IPS-18a (cell line): ENCODE results near the gene SIX2.

Experiments
- H3K27ac ChIP-seq: one replicate; pipeline ENCODE4 v1.5.1; 2013; ENCODE audit warnings: low read length
- H3K27me3 ChIP-seq: one replicate; pipeline ENCODE4 v1.6.1; 2013; ENCODE audit warnings: mild to moderate bottlenecking, low read length; ENCODE audit not compliant: control insufficient read depth, insufficient read depth
- H3K36me3 ChIP-seq: one replicate; pipeline ENCODE4 v1.6.1; 2013; ENCODE audit warnings: low read depth, low read length; ENCODE audit not compliant: control insufficient read depth
- H3K4me1 ChIP-seq: one replicate; pipeline ENCODE4 v1.6.1; 2013; ENCODE audit warnings: low read depth, low read length; ENCODE audit not compliant: control insufficient read depth
- H3K4me3 ChIP-seq: one replicate; pipeline ENCODE4 v1.5.1; 2013; ENCODE audit warnings: low read length
- H3K9ac ChIP-seq: one replicate; pipeline ENCODE4 v1.6.1; 2013; ENCODE audit warnings: mild to moderate bottlenecking, low read length, moderate library complexity
- H3K9me3 ChIP-seq: one replicate; pipeline ENCODE4 v1.6.1; 2013; ENCODE audit warnings: low read depth, low read length; ENCODE audit not compliant: control insufficient read depth

The SIX2 gene

GRCh38 chr2:45009303-45009927 lies at the start of gene SIX2:
Gene SIX2, minus strand, starts transcription at chr2:45009452. Its CDS starts 342 bp downstream, at chr2:45009110.
- Histone ChIP-seq H3K4me3 (peak within 1 kb of the TSS; percentile 68), H3K27ac (no peak within 1 kb of the TSS), H3K36me3 (no peaks in the 10 kb centered on the region), H3K9me3 (no peaks in the 10 kb centered on the region), H3K4me1 (peaks cover 16% of the 10 kb centered on the region), H3K9ac (no peak within 1 kb of the TSS), H3K27me3 (peaks cover 98% of the 10 kb centered on the region)

GRCh38 chr2:45055162-45055605 lies 45.9 kb upstream of the SIX2 start:
- H3K9ac ChIP-seq: no peak overlapping the region
- H3K27me3 ChIP-seq: no peaks in the 10 kb centered on the region
- no peaks in the 10 kb centered on the region for H3K36me3 ChIP-seq
- no peak overlapping the region for H3K4me3 ChIP-seq
- H3K9me3 ChIP-seq: no peaks in the 10 kb centered on the region
- H3K4me1 ChIP-seq: no peaks in the 10 kb centered on the region
- H3K27ac ChIP-seq: no peak overlapping the region

GRCh38 chr2:45053966-45054365 lies 44.7 kb upstream of the SIX2 start:
- no peak overlapping the region for H3K4me3 ChIP-seq
- no peaks in the 10 kb centered on the region for H3K4me1 ChIP-seq
- no peaks in the 10 kb centered on the region for H3K9me3 ChIP-seq
- H3K27ac ChIP-seq: no peak overlapping the region
- no peak overlapping the region for H3K9ac ChIP-seq
- no peaks in the 10 kb centered on the region for H3K27me3 ChIP-seq
- no peaks in the 10 kb centered on the region for H3K36me3 ChIP-seq

- Histone ChIP-seq H3K9ac (no peak overlapping the region), H3K9me3 (no peaks in the 10 kb centered on the region), H3K27ac (no peak overlapping the region), H3K27me3 (no peaks in the 10 kb centered on the region), H3K4me1 (no peaks in the 10 kb centered on the region), H3K4me3 (no peak overlapping the region), H3K36me3 (no peaks in the 10 kb centered on the region)
Measured at GRCh38 chr2:45052388-45052928, 43.2 kb upstream of the SIX2 start.

- no peaks in the 10 kb centered on the region for H3K4me1 ChIP-seq
- no peaks in the 10 kb centered on the region for H3K9me3 ChIP-seq
- no peaks in the 10 kb centered on the region for H3K36me3 ChIP-seq
- H3K9ac ChIP-seq: no peak overlapping the region
- H3K27me3 ChIP-seq: no peaks in the 10 kb centered on the region
- no peak overlapping the region for H3K4me3 ChIP-seq
- no peak overlapping the region for H3K27ac ChIP-seq
Measured at GRCh38 chr2:45049569-45050336, 40.5 kb upstream of the SIX2 start.

GRCh38 chr2:45047301-45047700 lies 38.0 kb upstream of the SIX2 start:
- no peak overlapping the region for H3K27ac ChIP-seq
- no peaks in the 10 kb centered on the region for H3K4me1 ChIP-seq
- no peaks in the 10 kb centered on the region for H3K36me3 ChIP-seq
- no peak overlapping the region for H3K9ac ChIP-seq
- H3K9me3 ChIP-seq: no peaks in the 10 kb centered on the region
- no peak overlapping the region for H3K4me3 ChIP-seq
- no peaks in the 10 kb centered on the region for H3K27me3 ChIP-seq

- no peaks in the 10 kb centered on the region for H3K4me1 ChIP-seq
- H3K36me3 ChIP-seq: no peaks in the 10 kb centered on the region
- H3K27ac ChIP-seq: no peak overlapping the region
- no peaks in the 10 kb centered on the region for H3K27me3 ChIP-seq
- H3K9ac ChIP-seq: no peak overlapping the region
- no peak overlapping the region for H3K4me3 ChIP-seq
- no peaks in the 10 kb centered on the region for H3K9me3 ChIP-seq
Measured at GRCh38 chr2:45046786-45047185, 37.5 kb upstream of the SIX2 start.

- no peak overlapping the region for H3K9ac ChIP-seq
- H3K27ac ChIP-seq: no peak overlapping the region
- no peaks in the 10 kb centered on the region for H3K4me1 ChIP-seq
- H3K36me3 ChIP-seq: no peaks in the 10 kb centered on the region
- H3K4me3 ChIP-seq: no peak overlapping the region
- no peaks in the 10 kb centered on the region for H3K27me3 ChIP-seq
- H3K9me3 ChIP-seq: no peaks in the 10 kb centered on the region
Measured at GRCh38 chr2:45045706-45046105, 36.5 kb upstream of the SIX2 start.

GRCh38 chr2:45044916-45045315 lies 35.7 kb upstream of the SIX2 start:
- Histone ChIP-seq H3K27ac (no peak overlapping the region), H3K4me1 (no peaks in the 10 kb centered on the region), H3K27me3 (no peaks in the 10 kb centered on the region), H3K9me3 (no peaks in the 10 kb centered on the region), H3K36me3 (no peaks in the 10 kb centered on the region), H3K4me3 (no peak overlapping the region), H3K9ac (no peak overlapping the region)

- Histone ChIP-seq H3K9ac (no peak overlapping the region), H3K36me3 (no peaks in the 10 kb centered on the region), H3K4me1 (no peaks in the 10 kb centered on the region), H3K27me3 (no peaks in the 10 kb centered on the region), H3K4me3 (no peak overlapping the region), H3K27ac (no peak overlapping the region), H3K9me3 (no peaks in the 10 kb centered on the region)
Measured at GRCh38 chr2:45043174-45043573, 33.9 kb upstream of the SIX2 start.

GRCh38 chr2:45042401-45042800 lies 33.1 kb upstream of the SIX2 start:
- no peak overlapping the region for H3K4me3 ChIP-seq
- H3K9ac ChIP-seq: no peak overlapping the region
- no peak overlapping the region for H3K27ac ChIP-seq
- H3K36me3 ChIP-seq: no peaks in the 10 kb centered on the region
- H3K4me1 ChIP-seq: no peaks in the 10 kb centered on the region
- no peaks in the 10 kb centered on the region for H3K27me3 ChIP-seq
- H3K9me3 ChIP-seq: no peaks in the 10 kb centered on the region

GRCh38 chr2:45040786-45041185 lies 31.5 kb upstream of the SIX2 start:
- no peaks in the 10 kb centered on the region for H3K27me3 ChIP-seq
- H3K9ac ChIP-seq: no peak overlapping the region
- H3K4me1 ChIP-seq: no peaks in the 10 kb centered on the region
- no peaks in the 10 kb centered on the region for H3K36me3 ChIP-seq
- H3K9me3 ChIP-seq: no peaks in the 10 kb centered on the region
- H3K4me3 ChIP-seq: no peak overlapping the region
- no peak overlapping the region for H3K27ac ChIP-seq
